MCF 10A (cell line): ENCODE measurements around the gene SANBR. TPM values are rescaled to one million over a fixed set of nuclear protein-coding genes. Genes with fewer than 3 reads are reported as not detected.

Experiments
- Bru-seq: library from RNA; stranded (reverse); fragments of 400-500 nt; gene quantifications from one replicate; lab custom pipeline; 2021; lab: Mats Ljungman, UMichigan
- BruChase-seq, 2 experiments: library from RNA; stranded (reverse); fragments of 400-500 nt; gene quantifications; one replicate each; lab custom pipeline; 2021; lab: Mats Ljungman, UMichigan
- BruUV-seq: library from RNA; stranded (reverse); fragments of 400-500 nt; replicated peaks from 2 replicates; lab custom pipeline; 2021; lab: Mats Ljungman, UMichigan
- CTCF ChIA-PET: fragments of 300-600 bp; sonication (Branson Sonifier 250); formaldehyde crosslinking; extraction: SDS; loops from one replicate; lab custom pipeline; 2021; ENCODE audit warnings: antibody characterized with exemption, inconsistent platforms; lab: Yijun Ruan, JAX
- POLR2A ChIA-PET: fragments of 300-600, 350-650 bp; sonication (Branson Sonifier 250); formaldehyde crosslinking; extraction: SDS; loops from one replicate; lab custom pipeline; 2020; ENCODE audit warnings: antibody characterized with exemption, inconsistent platforms; lab: Yijun Ruan, JAX
- DNase-seq: peaks from one replicate; pipeline ENCODE4 v3.0.0-alpha.2; 2018; ENCODE audit not compliant: unreplicated experiment
- H3K27ac Mint-ChIP-seq: one replicate; pipeline ENCODE4 v1.8.0; 2022; ENCODE audit warnings: mild to moderate bottlenecking, low read depth, mixed read lengths; ENCODE audit not compliant: unreplicated experiment
- H3K27me3 Mint-ChIP-seq: one replicate; pipeline ENCODE4 v1.8.0; 2022; ENCODE audit warnings: mixed read lengths; ENCODE audit not compliant: insufficient read depth, unreplicated experiment
- H3K36me3 Mint-ChIP-seq: one replicate; pipeline ENCODE4 v1.8.0; 2022; ENCODE audit warnings: mild to moderate bottlenecking, moderate library complexity, mixed read lengths; ENCODE audit not compliant: insufficient read depth, unreplicated experiment
- H3K4me1 Mint-ChIP-seq: one replicate; pipeline ENCODE4 v1.8.0; 2022; ENCODE audit warnings: mixed read lengths; ENCODE audit not compliant: insufficient read depth, unreplicated experiment
- H3K4me3 Mint-ChIP-seq: one replicate; pipeline ENCODE4 v1.8.0; 2022; ENCODE audit warnings: mild to moderate bottlenecking, moderate library complexity, mixed read lengths; ENCODE audit not compliant: unreplicated experiment
- H3K9me3 Mint-ChIP-seq: one replicate; pipeline ENCODE4 v1.8.0; 2022; ENCODE audit warnings: mixed read lengths; ENCODE audit not compliant: unreplicated experiment
- CTCF ChIP-seq: fragments of 200-600 bp; IDR thresholded peaks from one replicate; pipeline ENCODE4 v1.8.0; 2022; ENCODE audit warnings: antibody characterized with exemption, mild to moderate bottlenecking; ENCODE audit not compliant: unreplicated experiment
- intact Hi-C: fragments of 100-400 bp; cut with micrococcal nuclease; formaldehyde crosslinking; loops from 2 replicates; pipeline ENCODE4 v1.14.1; 2022
- long read RNA-seq: library from polyadenylated mRNA; stranded (forward); transcript quantifications from one replicate; pipeline ENCODE4 v2.0.0, GENCODE V29; 2022
- total RNA-seq: library from RNA; stranded (reverse); gene quantifications from 2 replicates; pipeline ENCODE4 v1.2.3, GENCODE V29; 2022

Gene SANBR
- total RNA-seq, result 5.2 and 8.3 TPM in 2 replicates
- percentile 50 among the genes with signal in this experiment for Bru-seq, nascent RNA
- BruChase-seq, experiment 1, labeled RNA remaining after a 6-hour chase, result percentile 56 among the genes with signal in this experiment
- BruChase-seq, experiment 2, labeled RNA remaining after a 2-hour chase, result percentile 63 among the genes with signal in this experiment
- long read RNA-seq, full-length matches to known transcripts, result 3 of 8 reads
- long read RNA-seq, partial matches to known transcripts, result 1 of 8 reads
- long read RNA-seq, other reads (novel, unspliced or antisense), result 4 of 8 reads

DNA sequence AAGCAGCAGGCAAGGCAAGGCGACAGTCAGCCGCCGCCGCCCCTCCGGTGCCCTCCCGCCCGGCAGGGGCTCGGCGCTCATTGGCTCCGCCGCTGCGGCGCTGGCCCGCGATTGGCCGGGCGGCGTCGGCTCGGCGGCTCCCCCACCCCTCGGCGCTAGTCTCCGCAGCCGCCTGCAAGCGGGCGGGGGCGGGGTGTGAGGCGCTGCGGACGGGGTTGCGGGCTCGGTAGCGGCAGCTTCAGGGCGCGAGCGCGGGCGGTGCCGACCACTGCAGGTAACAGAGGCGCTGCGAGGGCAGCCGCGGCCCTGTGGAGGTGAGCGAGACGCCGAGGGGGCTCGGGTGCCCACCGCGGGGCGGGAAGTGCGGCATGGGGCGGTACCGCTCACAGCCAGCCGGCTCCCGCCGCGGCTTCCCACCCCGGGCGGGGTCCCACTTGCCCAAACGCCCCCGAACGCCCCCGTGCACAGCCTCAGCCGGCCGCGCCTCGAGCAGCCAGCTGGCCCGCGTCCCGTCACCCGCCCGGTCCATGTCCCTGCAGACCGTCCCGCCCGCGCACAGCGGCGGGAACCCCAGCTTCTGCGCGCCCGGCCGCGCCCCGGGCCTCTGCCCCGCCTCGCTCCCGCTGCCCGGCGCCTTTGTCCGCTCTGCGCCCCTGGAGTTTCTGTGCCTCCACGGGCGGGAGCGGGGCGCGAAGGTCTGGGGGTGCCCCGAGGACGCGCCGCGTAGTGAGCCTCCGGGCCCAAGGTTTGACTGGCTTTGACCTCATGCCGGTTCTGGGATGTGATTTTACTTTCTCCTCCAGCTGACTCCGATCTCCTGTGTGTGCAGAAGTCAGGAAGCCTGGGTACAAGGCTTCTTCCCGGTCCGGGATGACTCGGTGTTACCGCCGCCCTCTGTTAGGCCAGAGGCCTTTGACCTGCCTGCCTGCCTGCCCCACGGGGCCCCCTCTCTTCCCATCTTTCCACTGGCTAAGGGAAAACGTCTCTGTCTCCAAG is at the start of gene SANBR:
TSS of gene SANBR (plus strand) at position 158 of the 996 bp plus-strand sequence. CDS start 4,480 bp downstream, outside the sequence.
- BruUV-seq, result no TSS peak
- POLR2A ChIA-PET, result interaction anchor here (0.6 to 2.9 kb wide), 13 partner anchors 10 to 472 kb away, joined by 3 to 27 read pairs (median 3); partner anchors contain the start of genes C2orf74, PEX13, PUS10 and XPO1

DNA sequence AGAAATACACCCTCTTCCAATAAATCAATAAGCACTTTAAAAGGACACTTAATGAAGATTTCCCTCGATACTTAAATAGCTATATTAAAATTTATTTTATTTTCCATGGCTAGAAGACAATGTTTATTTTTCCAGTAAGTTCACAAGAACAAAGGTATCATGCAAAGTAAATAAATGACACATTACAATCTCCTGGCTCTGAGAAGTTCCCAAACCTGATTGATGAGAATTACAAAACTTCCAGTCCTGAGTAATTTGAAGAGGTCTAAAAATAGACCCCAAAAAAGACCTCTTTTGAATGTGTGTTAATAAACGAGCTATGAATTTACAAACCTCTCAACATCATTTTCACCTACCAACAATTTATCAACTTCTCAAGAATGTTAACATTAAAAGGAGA is 49.7 kb upstream of the SANBR start:
- POLR2A ChIA-PET, result interaction anchor here (0.6 to 4.6 kb wide), 27 partner anchors 9 to 744 kb away, joined by 3 to 135 read pairs (median 5); partner anchors contain the start of genes PAPOLG, REL and SANBR
- Mint-ChIP-seq H3K27ac (peak overlapping the region; percentile 97), H3K4me1 (peaks cover 6% of the 10 kb centered on the region), H3K27me3 (no peaks in the 10 kb centered on the region), H3K9me3 (no peaks in the 10 kb centered on the region), H3K4me3 (peak overlapping the region; percentile 91), H3K36me3 (no peaks in the 10 kb centered on the region)
- no peak for TF ChIP-seq CTCF
- CTCF ChIA-PET, result interaction anchor here (0.6 to 0.7 kb wide), 2 partner anchors 56 to 1740 kb away, joined by 3 read pairs; no protein-coding TSS in a partner anchor
- BruUV-seq, result no TSS peak
- intact Hi-C loops, result no loop called here
- DNase-seq, result no peak

More for the DNA sequence above, at the start of gene SANBR:
- Mint-ChIP-seq H3K27ac (peak within 1 kb of the TSS; percentile 61), H3K9me3 (no peaks in the 10 kb centered on the region), H3K27me3 (no peaks in the 10 kb centered on the region), H3K36me3 (no peaks in the 10 kb centered on the region), H3K4me3 (peak within 1 kb of the TSS; percentile 89), H3K4me1 (no peaks in the 10 kb centered on the region)
- intact Hi-C loops, result loop anchor here (1.0 kb wide), 1 partner anchor 49 kb away; the partner anchor contains the start of gene PEX13
- CTCF ChIA-PET, result interaction anchor here (0.6 kb wide), 1 partner anchor 266 kb away, joined by 3 read pairs; no protein-coding TSS in a partner anchor
- peak; percentile 82 for DNase-seq
- TF ChIP-seq CTCF, result no peak

GRCh38 chr2:61016392-61017002 is 49.2 kb upstream of the SANBR start:
- H3K27me3 Mint-ChIP-seq, result no peaks in the 10 kb centered on the region
- no peak for DNase-seq
- BruUV-seq, result TSS peak; percentile 59
- ChIA-PET POLR2A (interaction anchor here (0.7 to 4.6 kb wide), 27 partner anchors 9 to 417 kb away, joined by 3 to 135 read pairs (median 7); partner anchors contain the start of genes PAPOLG, REL and SANBR), CTCF (interaction anchor here (0.7 kb wide), 1 partner anchor 56 kb away, joined by 3 read pairs; no protein-coding TSS in a partner anchor)
- peak overlapping the region; percentile 91 for H3K4me3 Mint-ChIP-seq
- peaks cover 6% of the 10 kb centered on the region for H3K4me1 Mint-ChIP-seq
- H3K36me3 Mint-ChIP-seq, result no peaks in the 10 kb centered on the region
- H3K9me3 Mint-ChIP-seq, result no peaks in the 10 kb centered on the region
- intact Hi-C loops, result loop anchor here (1.0 kb wide), 1 partner anchor 49 kb away; the partner anchor contains the start of gene SANBR
- peak overlapping the region; percentile 97 for H3K27ac Mint-ChIP-seq
- no peak for TF ChIP-seq CTCF
